ENCODE measurements around the gene USP26. TPM values are rescaled to one million over a fixed set of nuclear protein-coding genes. Genes with fewer than 3 reads are reported as not detected.
"Not testable (repeated sequence)": the region's sequence is repeated elsewhere in the genome, so short reads cannot be mapped to it uniquely, and the experiment has no call there.

The USP26 gene
- total and polyA plus RNA-seq, 9 donors, result not detected

GRCh38 chrX:132983496-132983895, 113.4 kb downstream of the USP26 start:
- no peak for TF ChIP-seq EP300 (IDR thresholded peaks at IDR 0.05)
- no peak for TF ChIP-seq CTCF (IDR thresholded peaks at IDR 0.05)
- no peak for TF ChIP-seq POLR2A (IDR thresholded peaks at IDR 0.05)
- Histone ChIP-seq H3K9me3 (no peaks in the 10 kb centered on the region), H3K27ac (no peak overlapping the region), H3K4me1 (ENCODE audit: insufficient read depth) (no peaks in the 10 kb centered on the region), H3K27me3 (no peaks in the 10 kb centered on the region), H3K4me3 (no peak overlapping the region), H3K36me3 (no peaks in the 10 kb centered on the region)
- 45 to 48% (median 47%) methylated on average over 2 of the region's 2 CpGs for WGBS, 3 donors
- intact Hi-C loops (cut with DNase I), result no loop called here
- DNase-seq, result no peak

- H3K27me3 ChIP-seq; H3K9me3 ChIP-seq; intact Hi-C loops (cut with DNase I): not testable (repeated sequence)
Measured at GRCh38 chrX:132980035-132980434, 116.9 kb downstream of the USP26 start.

More at GRCh38 chrX:132980035-132980434, 116.9 kb downstream of the USP26 start:
- not testable (repeated sequence) for DNase-seq; H3K36me3 ChIP-seq; H3K4me3 ChIP-seq; H3K4me1 ChIP-seq (ENCODE audit: insufficient read depth); H3K27ac ChIP-seq
- WGBS, 3 donors, result 90 to 96% (median 92%) methylated on average over 2 of the region's 2 CpGs

Other genes with a start within 250 kb of the USP26 start
- gene HS6ST2, start 138.5 kb downstream of the USP26 start, total RNA-seq, result 10 to 100 TPM in 5 of 7 donors, 1 to 10 TPM in 2; 6.8 to 29.0 (median 14.4) TPM
- 10 to 100 TPM in 1 of 2 donors, 1 to 10 TPM in 1; 5.9 to 12.9 TPM for gene HS6ST2, start 138.5 kb downstream of the USP26 start, polyA plus RNA-seq
- gene TFDP3, start 121.2 kb upstream of the USP26 start, total RNA-seq, result not detected
- not detected for gene TFDP3, start 121.2 kb upstream of the USP26 start, polyA plus RNA-seq